Spleen (tissue), 11 donors: ENCODE results near the gene GNPTAB. TPM values are rescaled to one million over a fixed set of nuclear protein-coding genes. Genes with fewer than 3 reads are reported as not detected.

Source experiments
- DNase-seq: peaks from one replicate; pipeline ENCODE4 v3.0.0-alpha.2; 2020
- H3K27ac ChIP-seq, 8 donors: fragments of 200-600 bp; sonication (generic) in 7 of 8; 1 replicate in 4 of 8; 2 replicates in 4 of 8; pipeline versions ENCODE4 v1.5.0 to v1.8.0; 2016 to 2021; ENCODE audit warnings: inconsistent platforms in 4 of 8, mild to moderate bottlenecking in 4 of 8, moderate library complexity in 1 of 8
- H3K27me3 ChIP-seq, 7 donors: fragments of 200-600 bp; sonication (generic) in 6 of 7; replicated peaks in 1 of 7; 1 replicate in 4 of 7; 2 replicates in 3 of 7; pipeline versions ENCODE4 v1.5.0 to v1.8.0; 2016 to 2021; ENCODE audit warnings: inconsistent platforms in 3 of 7, mild to moderate bottlenecking in 1 of 7
- H3K36me3 ChIP-seq, 6 donors: fragments of 200-600 bp; sonication (generic) in 5 of 6; 1 replicate in 4 of 6; 2 replicates in 2 of 6; pipeline versions ENCODE4 v1.5.0 to v1.8.0; 2016 to 2021; ENCODE audit warnings: inconsistent platforms in 2 of 6
- H3K4me1 ChIP-seq, 6 donors: fragments of 200-600 bp; sonication (generic) in 5 of 6; 1 replicate in 3 of 6; 2 replicates in 3 of 6; pipeline versions ENCODE4 v1.5.0 to v1.8.0; 2016 to 2021; ENCODE audit warnings: inconsistent platforms in 3 of 6
- H3K4me3 ChIP-seq, 8 donors: fragments of 200-600 bp; sonication (generic) in 7 of 8; 1 replicate in 4 of 8; 2 replicates in 4 of 8; pipeline versions ENCODE4 v1.5.0 to v1.8.0; 2016 to 2021; ENCODE audit warnings: inconsistent platforms in 4 of 8, mild to moderate bottlenecking in 4 of 8, moderate library complexity in 2 of 8
- H3K9me3 ChIP-seq, 8 donors: fragments of 200-600 bp; sonication (generic) in 7 of 8; 1 replicate in 4 of 8; 2 replicates in 4 of 8; pipeline versions ENCODE4 v1.5.0 to v1.8.0; 2016 to 2021; ENCODE audit warnings: inconsistent platforms in 4 of 8
- POLR2A ChIP-seq, 3 donors: fragments of 450-650 bp; IDR thresholded peaks; one replicate each; pipeline ENCODE4 v1.5.1; 2017; ENCODE audit warnings: antibody characterized with exemption in 3 of 3, mild to moderate bottlenecking in 1 of 3
- POLR2AphosphoS5 ChIP-seq, 3 donors: sonication (generic); formaldehyde crosslinking; IDR thresholded peaks; one replicate each; pipeline ENCODE4 v1.5.1; 2017; ENCODE audit warnings: antibody characterized with exemption in 3 of 3
- WGBS, 5 donors: extraction: QIAGEN DNeasy Blood & Tissue Kit in 3 of 5; methylation state at CpG; one replicate each; pipeline versions ENCODE4 v1.1.5 to v1.1.7; 2013 to 2018; 5-methylcytosine and 5-hydroxymethylcytosine counted together
- intact Hi-C: fragments of 100-400 bp; cut with DNase I; formaldehyde crosslinking; loops from one replicate; pipeline ENCODE4 v1.15.0; 2023; ENCODE audit warnings: low total_unique reads
- polyA plus RNA-seq, 3 donors: library from polyadenylated mRNA; stranded (reverse); fragments of 200-250 nt; gene quantifications; one replicate each; pipeline ENCODE4 v1.2.1, GENCODE V29; 2013
- total RNA-seq, 7 donors: library from RNA; depleted of rRNA in 3 of 7; stranded (reverse); fragments of >200 nt in 3 of 7; fragmentation: NEBNext Ultra II Directional in 4 of 7; extraction: Animal tissue kit (Norgen Biotek cat#: 25700) in 4 of 7; gene quantifications; one replicate each; pipeline versions ENCODE4 v1.1.0 to v1.2.1, GENCODE V29; 2016 to 2021
- TF ChIP-seq, protein P1 (sequence below), 11 experiments: fragments of 200-600 bp in 7 of 11; fragments of 450-650 bp in 4 of 11; sonication (generic) in 4 of 11; IDR thresholded peaks in 8 of 11; conservative IDR thresholded peaks in 3 of 11; 1 replicate in 7 of 11; 2 replicates in 4 of 11; pipeline versions ENCODE4 v1.4.0 to v1.8.0; 2016 to 2021; ENCODE audit warnings: antibody characterized with exemption in 11 of 11, inconsistent platforms in 4 of 11, mild to moderate bottlenecking in 1 of 11
- donor health status: healthy with polysubstance abuse.
- donor health status: DM: no; HTN: no; CAD: no; lungs with moderate emphysema.
- donor health status: DM: no; HTN: no; CAD: no.
- donor health status: Bipolar disorder and iron deficiency.
- donor health status: healthy.
- donor health status: DM: no; HTN: no; CAD: no.
- donor health status: DM: yes; HTN: yes; CAD: no.

GNPTAB gene
- total and polyA plus RNA-seq, 10 donors = 9.3 to 90.8 (median 45.2) TPM

GRCh38 chr12:101775816-101776215, 54.9 kb downstream of the GNPTAB start:
- Histone ChIP-seq H3K27me3 (no peaks in the 10 kb centered on the region), H3K4me1 (peaks cover 0 to 59% (median 15%) of the 10 kb centered on the region in 6 donors), H3K4me3 (no peak overlapping the region), H3K9me3 (no peaks in the 10 kb centered on the region), H3K27ac (no peak overlapping the region), H3K36me3 (peaks cover 0 to 61% (median 7%) of the 10 kb centered on the region in 6 donors)
- WGBS, 5 donors = 29 to 45% (median 32%) methylated on average over 2 of the region's 2 CpGs
- TF ChIP-seq POLR2AphosphoS5 (IDR thresholded peaks at IDR 0.05) (no peak), POLR2A (IDR thresholded peaks at IDR 0.05) (no peak)
- TF ChIP-seq, protein P1, sequence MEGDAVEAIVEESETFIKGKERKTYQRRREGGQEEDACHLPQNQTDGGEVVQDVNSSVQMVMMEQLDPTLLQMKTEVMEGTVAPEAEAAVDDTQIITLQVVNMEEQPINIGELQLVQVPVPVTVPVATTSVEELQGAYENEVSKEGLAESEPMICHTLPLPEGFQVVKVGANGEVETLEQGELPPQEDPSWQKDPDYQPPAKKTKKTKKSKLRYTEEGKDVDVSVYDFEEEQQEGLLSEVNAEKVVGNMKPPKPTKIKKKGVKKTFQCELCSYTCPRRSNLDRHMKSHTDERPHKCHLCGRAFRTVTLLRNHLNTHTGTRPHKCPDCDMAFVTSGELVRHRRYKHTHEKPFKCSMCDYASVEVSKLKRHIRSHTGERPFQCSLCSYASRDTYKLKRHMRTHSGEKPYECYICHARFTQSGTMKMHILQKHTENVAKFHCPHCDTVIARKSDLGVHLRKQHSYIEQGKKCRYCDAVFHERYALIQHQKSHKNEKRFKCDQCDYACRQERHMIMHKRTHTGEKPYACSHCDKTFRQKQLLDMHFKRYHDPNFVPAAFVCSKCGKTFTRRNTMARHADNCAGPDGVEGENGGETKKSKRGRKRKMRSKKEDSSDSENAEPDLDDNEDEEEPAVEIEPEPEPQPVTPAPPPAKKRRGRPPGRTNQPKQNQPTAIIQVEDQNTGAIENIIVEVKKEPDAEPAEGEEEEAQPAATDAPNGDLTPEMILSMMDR (IDR thresholded peaks at IDR 0.05 in 8 of 11, conservative IDR thresholded peaks at IDR 0.05 in 3 of 11) = no peak
- intact Hi-C loops = loop anchor here (5.0 kb wide), 1 partner anchor 51 kb away; no protein-coding TSS in a partner anchor
- DNase-seq = no peak

DNA sequence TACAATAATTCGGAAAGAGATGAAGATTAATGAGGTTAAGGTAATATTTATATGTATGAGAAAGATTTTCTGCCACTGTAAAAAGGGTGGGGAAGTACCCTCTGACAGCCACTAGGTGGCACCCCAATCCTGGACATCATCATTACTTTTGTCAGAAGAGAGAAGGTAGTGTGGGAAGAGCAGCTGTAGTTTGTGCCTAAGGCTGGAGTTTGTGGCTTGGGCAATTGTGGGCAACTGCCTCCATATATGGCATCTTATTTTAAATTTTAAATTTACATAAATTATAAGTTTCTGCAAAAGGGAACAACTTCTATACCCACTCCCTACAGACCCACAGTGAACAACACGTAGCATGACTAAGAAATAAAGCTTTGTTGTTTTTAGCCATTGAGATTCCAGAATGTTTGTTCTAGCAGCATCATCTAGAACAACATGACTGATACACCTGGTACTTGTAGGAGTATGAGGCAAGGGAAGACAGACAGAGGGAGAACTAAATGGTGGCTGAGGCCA, 57.1 kb downstream of the GNPTAB start:
- Histone ChIP-seq H3K36me3 (peaks cover 0 to 68% (median 18%) of the 10 kb centered on the region in 6 donors), H3K27ac (no peak overlapping the region), H3K4me1 (peaks cover 0 to 46% (median 8%) of the 10 kb centered on the region in 6 donors), H3K9me3 (no peaks in the 10 kb centered on the region), H3K4me3 (no peak overlapping the region), H3K27me3 (no peaks in the 10 kb centered on the region)
- no peak for DNase-seq
- TF ChIP-seq POLR2AphosphoS5 (IDR thresholded peaks at IDR 0.05) (peak in 1 of 3 donors; percentile 61), POLR2A (IDR thresholded peaks at IDR 0.05) (no peak)
- TF ChIP-seq, protein P1 (IDR thresholded peaks at IDR 0.05 in 8 of 11, conservative IDR thresholded peaks at IDR 0.05 in 3 of 11) = peak; percentile 85 to 97 (median 94)
- WGBS, 5 donors = 32 to 50% (median 41%) methylated on average over 2 of the region's 2 CpGs
- intact Hi-C loops = loop anchor here (5.0 kb wide), 1 partner anchor 69 kb away; no protein-coding TSS in a partner anchor

- no peak for DNase-seq
- TF ChIP-seq POLR2A (IDR thresholded peaks at IDR 0.05) = no peak
- no peak for TF ChIP-seq POLR2AphosphoS5 (IDR thresholded peaks at IDR 0.05)
- TF ChIP-seq, protein P1 (IDR thresholded peaks at IDR 0.05 in 8 of 11, conservative IDR thresholded peaks at IDR 0.05 in 3 of 11) = no peak
- Histone ChIP-seq H3K36me3 (peaks cover 0 to 68% (median 30%) of the 10 kb centered on the region in 6 donors), H3K27ac (peak overlapping the region in 3 of 8 donors; percentile 12 to 29 (median 21)), H3K9me3 (no peaks in the 10 kb centered on the region), H3K27me3 (no peaks in the 10 kb centered on the region), H3K4me1 (peaks cover 0 to 37% (median 8%) of the 10 kb centered on the region in 6 donors), H3K4me3 (no peak overlapping the region)
- WGBS, 5 donors = 44 to 68% (median 51%) methylated on average over 5 of the region's 5 CpGs
- intact Hi-C loops = loop anchor here (5.0 kb wide), 1 partner anchor 70 kb away; no protein-coding TSS in a partner anchor
Measured at GRCh38 chr12:101772012-101772775, 58.6 kb downstream of the GNPTAB start.

DNA sequence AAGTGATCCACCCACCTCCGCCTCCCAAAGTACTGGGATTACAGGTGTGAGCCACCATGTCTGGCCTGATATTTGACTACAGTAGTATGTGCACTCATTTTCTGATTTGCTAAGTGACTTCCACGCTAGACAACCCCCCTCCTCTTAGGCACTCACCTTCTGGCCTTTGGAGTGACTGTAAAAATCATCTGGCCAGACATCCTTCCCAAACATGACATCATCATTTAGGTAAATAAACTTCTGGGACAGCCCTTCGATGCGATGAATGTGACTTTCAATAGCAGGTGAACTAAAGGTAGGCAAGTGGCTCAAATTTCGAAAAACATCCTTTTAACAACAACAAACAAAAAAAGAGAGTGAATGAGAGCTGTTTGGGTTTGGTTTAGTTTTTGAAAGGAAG, 60.9 kb downstream of the GNPTAB start:
- no peak overlapping the region for H3K27ac ChIP-seq
- 92 to 99% (median 96%) methylated on average over 5 of the region's 5 CpGs for WGBS, 5 donors
- peaks cover 0 to 28% (median 8%) of the 10 kb centered on the region in 6 donors for H3K4me1 ChIP-seq
- no peak overlapping the region for H3K4me3 ChIP-seq
- DNase-seq = no peak
- intact Hi-C loops = loop anchor here (5.0 to 10.0 kb wide), 3 partner anchors 72 to 355 kb away; no protein-coding TSS in a partner anchor
- peaks cover 0 to 70% (median 37%) of the 10 kb centered on the region in 6 donors for H3K36me3 ChIP-seq
- no peaks in the 10 kb centered on the region for H3K9me3 ChIP-seq
- no peaks in the 10 kb centered on the region for H3K27me3 ChIP-seq
- TF ChIP-seq, protein P1 (IDR thresholded peaks at IDR 0.05 in 8 of 11, conservative IDR thresholded peaks at IDR 0.05 in 3 of 11) = no peak
- TF ChIP-seq POLR2AphosphoS5 (IDR thresholded peaks at IDR 0.05) (no peak), POLR2A (IDR thresholded peaks at IDR 0.05) (no peak)
